A549 (cell line): ENCODE data around the gene DIP2C.

Experiments used
- BHLHE40 ChIP-seq: IDR thresholded peaks from 2 replicates; pipeline ENCODE4 v1.6.1; 2012; ENCODE audit warnings: low read depth, low read length, inconsistent platforms
- CTCF ChIP-seq: fragments of >200 bp; sonication (Bioruptor Twin); formaldehyde crosslinking; IDR thresholded peaks from 3 replicates; pipeline ENCODE4 v1.5.1; 2016

- TF ChIP-seq CTCF, result no peak
- TF ChIP-seq BHLHE40, result no peak
These were observed 428.5 kb downstream of the DIP2C start for GRCh38 chr10:260819-261429.
